ENCODE results near the gene EPB41L3.

DNA sequence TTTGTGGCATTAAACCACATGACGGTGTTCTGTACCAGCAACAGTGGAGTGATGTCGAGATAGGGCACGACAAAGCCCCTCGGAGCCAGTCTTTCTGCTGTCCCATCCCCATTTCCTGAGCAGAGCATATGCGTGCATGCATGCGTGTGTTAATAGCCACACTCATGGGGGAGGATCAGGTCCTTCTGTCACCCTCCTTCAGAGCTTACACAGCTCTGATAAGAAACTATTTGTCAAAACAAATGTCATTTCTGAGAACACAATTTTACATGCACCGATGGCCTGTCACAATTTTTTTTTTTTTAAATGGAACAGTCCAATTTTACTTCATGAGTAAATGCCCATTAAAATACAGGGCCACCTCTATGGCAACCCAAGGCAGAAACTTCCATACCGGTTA is 152.4 kb downstream of the EPB41L3 start:
- TF ChIP-seq ZFP3 (CRISPR knock-in tag; IDR thresholded peaks at IDR 0.05): no peak
- TF ChIP-seq, protein P1, sequence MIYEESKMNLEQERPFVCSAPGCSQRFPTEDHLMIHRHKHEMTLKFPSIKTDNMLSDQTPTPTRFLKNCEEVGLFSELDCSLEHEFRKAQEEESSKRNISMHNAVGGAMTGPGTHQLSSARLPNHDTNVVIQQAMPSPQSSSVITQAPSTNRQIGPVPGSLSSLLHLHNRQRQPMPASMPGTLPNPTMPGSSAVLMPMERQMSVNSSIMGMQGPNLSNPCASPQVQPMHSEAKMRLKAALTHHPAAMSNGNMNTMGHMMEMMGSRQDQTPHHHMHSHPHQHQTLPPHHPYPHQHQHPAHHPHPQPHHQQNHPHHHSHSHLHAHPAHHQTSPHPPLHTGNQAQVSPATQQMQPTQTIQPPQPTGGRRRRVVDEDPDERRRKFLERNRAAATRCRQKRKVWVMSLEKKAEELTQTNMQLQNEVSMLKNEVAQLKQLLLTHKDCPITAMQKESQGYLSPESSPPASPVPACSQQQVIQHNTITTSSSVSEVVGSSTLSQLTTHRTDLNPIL (CRISPR knock-in tag; IDR thresholded peaks at IDR 0.05; ENCODE audit: low read depth): no peak
- no peak for TF ChIP-seq BACH2 (CRISPR knock-in tag; IDR thresholded peaks at IDR 0.05; ENCODE audit: borderline replicate concordance)
- TF ChIP-seq ESRRG (CRISPR knock-in tag; IDR thresholded peaks at IDR 0.05): no peak
- TF ChIP-seq PATZ1 (CRISPR knock-in tag; IDR thresholded peaks at IDR 0.05; ENCODE audit: borderline replicate concordance): no peak
- no peak for TF ChIP-seq RARB (CRISPR knock-in tag; IDR thresholded peaks at IDR 0.05)
- TF ChIP-seq, protein P2, sequence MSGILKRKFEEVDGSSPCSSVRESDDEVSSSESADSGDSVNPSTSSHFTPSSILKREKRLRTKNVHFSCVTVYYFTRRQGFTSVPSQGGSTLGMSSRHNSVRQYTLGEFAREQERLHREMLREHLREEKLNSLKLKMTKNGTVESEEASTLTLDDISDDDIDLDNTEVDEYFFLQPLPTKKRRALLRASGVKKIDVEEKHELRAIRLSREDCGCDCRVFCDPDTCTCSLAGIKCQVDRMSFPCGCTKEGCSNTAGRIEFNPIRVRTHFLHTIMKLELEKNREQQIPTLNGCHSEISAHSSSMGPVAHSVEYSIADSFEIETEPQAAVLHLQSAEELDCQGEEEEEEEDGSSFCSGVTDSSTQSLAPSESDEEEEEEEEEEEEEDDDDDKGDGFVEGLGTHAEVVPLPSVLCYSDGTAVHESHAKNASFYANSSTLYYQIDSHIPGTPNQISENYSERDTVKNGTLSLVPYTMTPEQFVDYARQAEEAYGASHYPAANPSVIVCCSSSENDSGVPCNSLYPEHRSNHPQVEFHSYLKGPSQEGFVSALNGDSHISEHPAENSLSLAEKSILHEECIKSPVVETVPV (CRISPR knock-in tag; IDR thresholded peaks at IDR 0.05): no peak
- TF ChIP-seq OSR1 (CRISPR knock-in tag; IDR thresholded peaks at IDR 0.05): no peak
- TF ChIP-seq PPARA (CRISPR knock-in tag; IDR thresholded peaks at IDR 0.05; ENCODE audit: borderline replicate concordance): no peak
- TF ChIP-seq ZC3H10 (CRISPR knock-in tag; IDR thresholded peaks at IDR 0.05): no peak
- TF ChIP-seq ZFP30 (CRISPR knock-in tag; IDR thresholded peaks at IDR 0.05): no peak
- no peak for TF ChIP-seq CSDC2 (CRISPR knock-in tag; IDR thresholded peaks at IDR 0.05)
- TF ChIP-seq GLIS3 (CRISPR knock-in tag; IDR thresholded peaks at IDR 0.05): no peak
